Stimulated activated CD8-positive, alpha-beta memory T cell treated with anti-CD3 and anti-CD28 coated beads, Interleukin-4, amount 100 ng/mL, for 4 hours (primary cell): ENCODE measurements around the gene MIGA2.

ENCODE experiments used
- DNase-seq, 2 donors: peaks; one replicate each; pipeline ENCODE4 v3.0.0-alpha.2; 2020; ENCODE audit warnings: low read depth in 2 of 2, low spot score in 1 of 2

The MIGA2 gene

GRCh38 chr9:129118799-129119198 lies 82.4 kb downstream of the MIGA2 start:
- no peak for DNase-seq

DNA sequence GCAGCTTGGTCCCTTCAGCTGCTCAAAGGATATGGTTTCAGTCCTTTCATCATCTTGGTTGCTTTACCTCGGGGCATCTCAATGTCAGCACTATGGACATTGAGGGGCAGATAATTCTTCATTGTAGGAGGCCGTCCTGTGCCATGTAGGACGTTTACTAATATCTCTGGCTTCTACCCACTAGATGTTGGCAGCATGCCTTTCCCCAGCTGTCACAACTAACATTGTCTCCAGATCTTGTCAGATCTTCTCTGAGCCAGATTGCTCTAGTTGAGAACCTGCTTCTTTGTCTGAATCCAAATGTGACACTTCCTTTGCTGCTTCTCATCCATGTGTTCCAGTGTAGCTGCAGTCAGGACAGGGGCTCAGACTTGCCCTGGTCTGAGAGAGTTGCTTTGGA lies 85.1 kb downstream of the MIGA2 start:
- no peak for DNase-seq
